IMR-90 (cell line): Measurements from ENCODE around the gene GOT1.

Experiments used
- BHLHE40 ChIP-seq: fragments of 150-350 bp; IDR thresholded peaks from 2 replicates; pipeline ENCODE4 v1.6.1; 2016; ENCODE audit warnings: mild to moderate bottlenecking, low read depth, low read length
- CEBPB ChIP-seq: IDR thresholded peaks from 2 replicates; pipeline ENCODE4 v1.6.1; 2012; ENCODE audit warnings: low read depth, low read length, improper control_type of control experiment
- CTCF ChIP-seq: conservative IDR thresholded peaks from 2 replicates; pipeline ENCODE4 v1.5.1; 2012; ENCODE audit warnings: mild to moderate bottlenecking, low read depth, low read length, improper control_type of control experiment
- FOS ChIP-seq: fragments of 150-350 bp; IDR thresholded peaks from 2 replicates; pipeline ENCODE4 v1.6.1; 2016; ENCODE audit warnings: low read depth, low read length
- MAZ ChIP-seq: IDR thresholded peaks from 2 replicates; pipeline ENCODE4 v1.6.1; 2012; ENCODE audit warnings: low read depth, mild to moderate bottlenecking, low read length, improper control_type of control experiment, moderate library complexity, borderline replicate concordance
- MXI1 ChIP-seq: IDR thresholded peaks from 2 replicates; pipeline ENCODE4 v1.6.1; 2012; ENCODE audit warnings: low read depth, mild to moderate bottlenecking, low read length, moderate library complexity, borderline replicate concordance
- POLR2A ChIP-seq: IDR thresholded peaks from 2 replicates; pipeline ENCODE4 v1.6.1; 2012; ENCODE audit warnings: mild to moderate bottlenecking, low read depth, low read length
- RAD21 ChIP-seq: IDR thresholded peaks from 2 replicates; pipeline ENCODE4 v1.6.1; 2012; ENCODE audit warnings: low read length, improper control_type of control experiment
- RCOR1 ChIP-seq: IDR thresholded peaks from 2 replicates; pipeline ENCODE4 v1.6.1; 2012; ENCODE audit warnings: mild to moderate bottlenecking, low read length, improper control_type of control experiment; ENCODE audit not compliant: insufficient replicate concordance
- SMC3 ChIP-seq: fragments of 150-350 bp; IDR thresholded peaks from 2 replicates; pipeline ENCODE4 v1.6.1; 2016; ENCODE audit warnings: low read depth, mild to moderate bottlenecking, antibody characterized with exemption, low read length, moderate library complexity
- USF2 ChIP-seq: fragments of 150-350 bp; IDR thresholded peaks from 2 replicates; pipeline ENCODE4 v1.6.1; 2017; ENCODE audit warnings: mild to moderate bottlenecking, antibody characterized with exemption, low read length, low read depth
- TF ChIP-seq, protein P1 (sequence below): fragments of 150-350 bp; IDR thresholded peaks from 2 replicates; pipeline ENCODE4 v1.6.1; 2016; ENCODE audit warnings: low read depth, mild to moderate bottlenecking, low read length, moderate library complexity, borderline replicate concordance

GRCh38 chr10:99396471-99396870, 34.0 kb downstream of the GOT1 start:
- TF ChIP-seq CTCF (no peak), MXI1 (no peak), POLR2A (no peak), CEBPB (no peak), MAZ (no peak), SMC3 (no peak), FOS (no peak), BHLHE40 (no peak), RCOR1 (no peak), RAD21 (no peak), USF2 (no peak)
- TF ChIP-seq, protein P1, sequence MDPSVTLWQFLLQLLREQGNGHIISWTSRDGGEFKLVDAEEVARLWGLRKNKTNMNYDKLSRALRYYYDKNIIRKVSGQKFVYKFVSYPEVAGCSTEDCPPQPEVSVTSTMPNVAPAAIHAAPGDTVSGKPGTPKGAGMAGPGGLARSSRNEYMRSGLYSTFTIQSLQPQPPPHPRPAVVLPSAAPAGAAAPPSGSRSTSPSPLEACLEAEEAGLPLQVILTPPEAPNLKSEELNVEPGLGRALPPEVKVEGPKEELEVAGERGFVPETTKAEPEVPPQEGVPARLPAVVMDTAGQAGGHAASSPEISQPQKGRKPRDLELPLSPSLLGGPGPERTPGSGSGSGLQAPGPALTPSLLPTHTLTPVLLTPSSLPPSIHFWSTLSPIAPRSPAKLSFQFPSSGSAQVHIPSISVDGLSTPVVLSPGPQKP = no peak
